Subcutaneous adipose tissue (tissue), 4 donors: ENCODE measurements around the gene CENPT. TPM values are rescaled to one million over a fixed set of nuclear protein-coding genes. Genes with fewer than 3 reads are reported as not detected.

Source experiments
- CTCF ChIP-seq: fragments of 450-650 bp; IDR thresholded peaks from one replicate; pipeline ENCODE4 v1.5.1; 2016; ENCODE audit warnings: low read depth, mild to moderate bottlenecking, control low read depth, antibody characterized with exemption, moderate library complexity
- total RNA-seq, 4 donors: library from RNA; depleted of rRNA; stranded (reverse); fragments of >200 nt; gene quantifications; one replicate each; pipeline ENCODE4 v1.1.0, GENCODE V29; 2016

Gene CENPT
- 10 to 100 TPM; 22.8 to 48.0 (median 30.8) TPM for total RNA-seq

GRCh38 chr16:67847064-67847861 is at the start of gene CENPT:
Gene CENPT, minus strand, starts transcription at chr16:67847693. Its CDS starts 13,834 bp downstream, at chr16:67833859.
- TF ChIP-seq CTCF: no peak

- no peak for TF ChIP-seq CTCF
Observed at GRCh38 chr16:67897231-67897630, 49.7 kb upstream of the CENPT start.

- no peak for TF ChIP-seq CTCF
Observed at GRCh38 chr16:67893743-67894399, 46.4 kb upstream of the CENPT start.

GRCh38 chr16:67892899-67893742 is 45.6 kb upstream of the CENPT start, which contains the start of gene PSKH1:
Gene PSKH1, plus strand, starts transcription at chr16:67893254. Its CDS starts 15,496 bp downstream, at chr16:67908750.
- TF ChIP-seq CTCF: no peak

- TF ChIP-seq CTCF: no peak
Observed at GRCh38 chr16:67892375-67892774, 44.9 kb upstream of the CENPT start.

- TF ChIP-seq CTCF: no peak
Observed at GRCh38 chr16:67888331-67888730, 40.8 kb upstream of the CENPT start.

GRCh38 chr16:67886387-67886786 is 38.9 kb upstream of the CENPT start:
- TF ChIP-seq CTCF: no peak
